GM18502 (cell line): Measurements from ENCODE around the gene ADGRD2.
"Not testable (repeated sequence)": the region's sequence is repeated elsewhere in the genome, so short reads cannot be mapped to it uniquely, and the experiment has no call there.

Source experiments
- ATAC-seq: cut with Tn5 transposase; IDR thresholded peaks from one replicate; pipeline ENCODE4 v1.9.1; 2021; ENCODE audit warnings: mild to moderate bottlenecking; ENCODE audit not compliant: unreplicated experiment, poor library complexity

Gene ADGRD2

GRCh38 chr9:124450241-124450924, at the start of gene ADGRD2:
ADGRD2 (plus strand) TSS chr9:124450451; CDS start chr9:124451667, 1,216 bp downstream.
- no peak for ATAC-seq

- ATAC-seq: no peak
These were observed 47.0 kb upstream of the ADGRD2 start for GRCh38 chr9:124403246-124403645.

GRCh38 chr9:124409410-124409809, 40.8 kb upstream of the ADGRD2 start:
- no peak for ATAC-seq

GRCh38 chr9:124410321-124410913, 39.8 kb upstream of the ADGRD2 start:
- no peak for ATAC-seq

- ATAC-seq: no peak
These were observed 38.6 kb upstream of the ADGRD2 start for GRCh38 chr9:124411514-124412227.

GRCh38 chr9:124412228-124412575, 38.0 kb upstream of the ADGRD2 start:
- ATAC-seq: no peak

GRCh38 chr9:124414612-124415011, 35.6 kb upstream of the ADGRD2 start:
- ATAC-seq: no peak

- ATAC-seq: peak; percentile 93
These were observed 35.0 kb upstream of the ADGRD2 start, which contains the start of gene PSMB7 for GRCh38 chr9:124415102-124415851. PSMB7 (minus strand) TSS chr9:124415442; CDS start chr9:124415425, 17 bp downstream.

GRCh38 chr9:124415852-124416484, 34.3 kb upstream of the ADGRD2 start:
- ATAC-seq: no peak

GRCh38 chr9:124419832-124420489, 30.3 kb upstream of the ADGRD2 start:
- ATAC-seq: no peak

GRCh38 chr9:124420991-124421543, 29.2 kb upstream of the ADGRD2 start:
- no peak for ATAC-seq

- no peak for ATAC-seq
These were observed 27.1 kb upstream of the ADGRD2 start for GRCh38 chr9:124423155-124423554.

GRCh38 chr9:124423591-124423990, 26.7 kb upstream of the ADGRD2 start:
- no peak for ATAC-seq

- not testable (repeated sequence) for ATAC-seq
These were observed 24.5 kb upstream of the ADGRD2 start for GRCh38 chr9:124425733-124426132.

- no peak for ATAC-seq
These were observed 23.9 kb upstream of the ADGRD2 start for GRCh38 chr9:124426361-124426760.

GRCh38 chr9:124427281-124427680, 23.0 kb upstream of the ADGRD2 start:
- ATAC-seq: no peak

GRCh38 chr9:124428751-124429529, 21.3 kb upstream of the ADGRD2 start:
- no peak for ATAC-seq

- ATAC-seq: no peak
These were observed 20.8 kb upstream of the ADGRD2 start for GRCh38 chr9:124429530-124429867.

- ATAC-seq: no peak
These were observed 13.9 kb upstream of the ADGRD2 start for GRCh38 chr9:124436320-124436719.
